MV-4-11 (cell line): ENCODE data around the gene OR2Z1.
"Not testable (repeated sequence)": the region's sequence is repeated elsewhere in the genome, so short reads cannot be mapped to it uniquely, and the experiment has no call there.

ENCODE experiments used
- DNase-seq: peaks from one replicate; lab custom pipeline; 2025; lab: John Stamatoyannopoulos, UW

Gene OR2Z1

GRCh38 chr19:8702350-8702749 is 19.1 kb upstream of the OR2Z1 start:
- peak; percentile 91 for DNase-seq

DNA sequence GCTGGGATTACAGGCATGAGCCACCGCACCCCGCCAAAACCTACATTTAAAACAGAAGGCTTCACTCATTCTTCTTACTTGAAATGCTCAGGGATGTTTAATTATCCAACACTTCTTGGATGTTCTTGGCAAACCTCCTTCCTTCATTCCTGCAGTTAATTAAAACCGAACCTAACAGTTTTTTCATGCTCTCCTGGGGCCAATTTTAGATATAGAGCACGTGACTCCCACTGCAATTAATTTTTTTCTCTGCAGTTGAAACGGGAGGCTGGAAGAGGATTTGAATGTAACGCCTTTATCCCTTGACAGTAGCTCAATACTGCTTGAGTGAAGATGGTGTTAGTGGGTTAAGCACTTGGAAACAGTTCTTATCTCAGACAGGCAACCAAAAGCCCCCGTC is 18.2 kb upstream of the OR2Z1 start:
- no peak for DNase-seq

DNA sequence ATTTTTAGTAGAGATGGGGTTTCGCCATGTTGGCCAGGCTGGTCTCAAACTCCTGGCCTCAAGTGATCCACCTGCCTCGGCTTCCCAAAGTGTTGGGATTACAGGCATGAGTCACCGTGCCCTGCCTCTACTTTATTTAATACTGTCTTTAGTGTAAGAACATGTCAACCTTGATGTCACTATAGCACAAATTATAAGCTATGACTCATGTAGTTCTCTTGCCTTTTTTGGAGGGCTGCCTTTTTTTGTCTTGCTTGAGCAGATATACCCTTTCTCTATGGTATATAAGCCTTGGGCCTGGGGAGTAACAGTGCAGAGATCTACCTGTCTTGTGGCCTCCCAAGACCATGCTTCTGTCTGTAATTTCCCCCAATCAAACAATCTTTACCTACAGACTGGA is 16.1 kb upstream of the OR2Z1 start:
- DNase-seq: not testable (repeated sequence)

GRCh38 chr19:8705742-8706141 is 15.7 kb upstream of the OR2Z1 start:
- DNase-seq: no peak

DNA sequence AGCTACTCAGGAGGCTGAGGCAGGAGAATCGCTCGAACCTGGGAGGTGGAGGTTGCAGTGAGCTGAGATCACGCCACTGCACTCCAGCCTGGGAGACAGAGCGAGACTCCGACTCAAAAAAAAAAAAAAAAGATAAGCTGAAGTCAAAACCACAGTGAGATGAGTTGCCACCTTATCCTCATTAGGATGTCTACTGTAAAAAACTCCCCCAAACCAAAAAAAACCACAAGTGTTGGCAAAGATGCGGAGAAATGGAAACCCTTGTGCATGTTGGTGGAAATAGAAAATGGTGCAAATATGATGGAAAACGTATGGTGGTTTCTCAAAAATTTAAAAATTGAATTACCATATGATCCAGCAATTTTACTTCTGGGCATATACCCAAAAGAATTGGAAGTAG is 11.1 kb upstream of the OR2Z1 start:
- not testable (repeated sequence) for DNase-seq

- no peak for DNase-seq
These were observed 598 bp downstream of the OR2Z1 start for GRCh38 chr19:8722032-8722431.

GRCh38 chr19:8724276-8724675 is 2.8 kb downstream of the OR2Z1 start:
- DNase-seq: no peak

DNA sequence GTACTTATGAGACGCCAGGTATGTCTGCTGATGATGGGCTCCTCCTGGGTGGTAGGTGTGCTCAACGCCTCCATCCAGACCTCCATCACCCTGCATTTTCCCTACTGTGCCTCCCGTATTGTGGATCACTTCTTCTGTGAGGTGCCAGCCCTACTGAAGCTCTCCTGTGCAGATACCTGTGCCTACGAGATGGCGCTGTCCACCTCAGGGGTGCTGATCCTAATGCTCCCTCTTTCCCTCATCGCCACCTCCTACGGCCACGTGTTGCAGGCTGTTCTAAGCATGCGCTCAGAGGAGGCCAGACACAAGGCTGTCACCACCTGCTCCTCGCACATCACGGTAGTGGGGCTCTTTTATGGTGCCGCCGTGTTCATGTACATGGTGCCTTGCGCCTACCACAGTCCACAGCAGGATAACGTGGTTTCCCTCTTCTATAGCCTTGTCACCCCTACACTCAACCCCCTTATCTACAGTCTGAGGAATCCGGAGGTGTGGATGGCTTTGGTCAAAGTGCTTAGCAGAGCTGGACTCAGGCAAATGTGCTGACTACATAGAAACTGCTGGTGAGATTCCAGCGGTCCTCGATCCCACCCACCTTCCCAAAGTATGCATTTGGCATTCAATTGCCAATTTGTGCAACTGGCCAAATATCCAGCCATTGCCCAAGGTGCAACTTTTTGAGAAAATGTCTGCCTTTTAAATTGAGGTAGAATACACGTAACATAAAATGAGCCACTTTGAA is 10.2 kb downstream of the OR2Z1 start:
- DNase-seq: no peak

- DNase-seq: no peak
These were observed 16.9 kb downstream of the OR2Z1 start for GRCh38 chr19:8738377-8738776.

DNA sequence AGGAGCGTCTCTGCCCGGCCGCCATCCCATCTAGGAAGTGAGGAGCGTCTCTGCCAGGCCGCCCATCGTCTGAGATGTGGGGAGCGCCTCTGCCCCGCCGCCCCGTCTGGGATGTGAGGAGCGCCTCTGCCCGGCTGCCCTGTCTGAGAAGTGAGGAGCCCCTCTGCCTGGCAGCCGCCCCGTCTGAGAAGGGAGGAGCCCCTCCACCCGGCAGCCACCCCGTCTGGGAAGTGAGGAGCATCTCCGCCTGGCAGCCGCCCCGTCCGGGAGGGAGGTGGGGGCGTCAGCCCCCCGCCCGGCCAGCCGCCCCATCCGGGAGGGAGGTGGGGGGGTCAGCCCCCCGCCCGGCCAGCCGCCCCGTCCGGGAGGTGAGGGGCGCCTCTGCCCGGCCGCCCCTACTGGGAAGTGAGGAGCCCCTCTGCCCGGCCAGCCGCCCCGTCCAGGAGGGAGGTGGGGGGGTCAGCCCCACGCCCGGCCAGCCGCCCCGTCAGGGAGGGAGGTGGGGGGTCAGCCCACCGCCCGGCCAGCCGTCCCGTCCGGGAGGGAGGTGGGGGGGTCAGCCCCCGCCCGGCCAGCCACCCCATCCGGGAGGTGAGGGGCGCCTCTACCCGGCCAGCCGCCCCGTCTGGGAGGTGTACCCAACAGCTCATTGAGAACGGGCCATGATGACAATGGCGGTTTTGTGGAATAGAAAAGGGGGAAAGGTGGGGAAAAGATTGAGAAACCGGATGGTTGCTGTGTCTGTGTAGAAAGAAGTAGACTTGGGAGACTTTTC is 18.0 kb downstream of the OR2Z1 start:
- DNase-seq: not testable (repeated sequence)

DNA sequence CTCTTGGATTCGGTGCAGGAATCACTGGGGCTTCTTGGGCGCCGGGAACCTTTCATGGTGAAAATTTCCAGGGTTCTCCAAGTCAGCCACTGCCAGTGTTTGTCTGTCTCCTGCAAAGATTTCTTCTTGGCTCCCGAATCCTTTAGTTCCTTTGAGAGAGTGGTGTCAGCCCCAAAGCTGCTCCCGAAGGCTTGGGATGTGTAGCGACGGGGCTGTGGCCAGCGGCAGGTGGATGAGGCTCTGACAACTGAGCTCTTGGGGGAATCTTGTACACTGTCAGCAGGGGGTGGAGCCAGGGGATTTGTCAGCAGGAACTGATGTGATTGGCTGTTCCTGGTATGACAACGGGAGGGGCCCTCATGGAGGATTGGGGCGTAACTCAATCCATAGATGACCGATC is 45.8 kb downstream of the OR2Z1 start:
- not testable (repeated sequence) for DNase-seq

- not testable (repeated sequence) for DNase-seq
These were observed 47.8 kb downstream of the OR2Z1 start for GRCh38 chr19:8769265-8769664.

- not testable (repeated sequence) for DNase-seq
These were observed 52.2 kb downstream of the OR2Z1 start for GRCh38 chr19:8773587-8773986.
